ENCODE measurements around the gene PLEKHA6. TPM values are rescaled to one million over a fixed set of nuclear protein-coding genes. Genes with fewer than 3 reads are reported as not detected.

Gene PLEKHA6
- total and polyA plus RNA-seq, 2 of the 8 experiments (the other 6 are each of a cell fraction or from before 2014, with no cell fraction given) = 4.8 to 20.2 TPM

- H2AFZ ChIP-seq (ENCODE audit: low read length) = no peak overlapping the region
- no peaks in the 10 kb centered on the region for H3K79me2 ChIP-seq (ENCODE audit: control insufficient read depth in 1 of 2, insufficient read depth in 2 of 2, low read length in 2 of 2)
- H3K27ac ChIP-seq (ENCODE audit: low read depth, low read length) = no peak overlapping the region
- ChIA-PET CTCF (ENCODE audit: partially characterized antibody) (interaction anchor here (0.6 to 13.2 kb wide), 11 partner anchors 18 to 139 kb away, joined by 3 to 168 read pairs (median 4); partner anchors contain the start of genes GOLT1A and PLEKHA6), POLR2A (ENCODE audit: partially characterized antibody) (interaction anchor here (0.9 to 1.2 kb wide), 2 partner anchors 13 to 206 kb away, joined by 3 read pairs; no protein-coding TSS in a partner anchor)
- H3K9ac ChIP-seq (replicated peaks in 1 of 4; ENCODE audit: extremely low read depth in 1 of 4, low read depth in 3 of 4, low read length in 3 of 4) = no peak overlapping the region
- no peak overlapping the region for H3K14ac ChIP-seq (ENCODE audit: insufficient read length)
- H3K27me3 ChIP-seq (replicated peaks in 1 of 4; ENCODE audit: control insufficient read depth in 3 of 4, extremely low read depth in 1 of 4, insufficient read depth in 3 of 4, low read length in 3 of 4) = no peaks in the 10 kb centered on the region; a peak in 1 of 7 replicates
- H2BK15ac ChIP-seq (ENCODE audit: low read length) = no peak overlapping the region
- no peak overlapping the region for H3K18ac ChIP-seq (ENCODE audit: extremely low read depth, low read length)
- no peak overlapping the region for H2BK12ac ChIP-seq (ENCODE audit: low read depth, low read length)
- H3K79me1 ChIP-seq (ENCODE audit: low read depth, low read length) = no peaks in the 10 kb centered on the region
- no peak for DNase-seq (ENCODE audit: low read depth in 1 of 2, low spot score in 2 of 2)
- peak overlapping the region; percentile 17 for H4K91ac ChIP-seq (replicated peaks; ENCODE audit: insufficient read length, low read length)
- H4K5ac ChIP-seq (ENCODE audit: insufficient read length, low read depth, low read length) = no peak overlapping the region
- H2BK20ac ChIP-seq (ENCODE audit: low read length) = peak overlapping the region; percentile 73; the same call in 1 of the 2 replicates
- no peak overlapping the region for H4K8ac ChIP-seq (ENCODE audit: extremely low read depth, insufficient read depth, low read length)
- no peaks in the 10 kb centered on the region for H3K36me3 ChIP-seq (ENCODE audit: control insufficient read depth in 2 of 4, insufficient read depth in 4 of 4, low read length in 3 of 4)
- H4K20me1 ChIP-seq (replicated peaks in 1 of 2; ENCODE audit: control insufficient read depth in 1 of 2, insufficient read depth in 2 of 2, low read length in 2 of 2) = no peaks in the 10 kb centered on the region
- H3K4ac ChIP-seq (replicated peaks; ENCODE audit: insufficient read length, low read depth, low read length) = no peak overlapping the region
- H3K4me1 ChIP-seq (replicated peaks in 1 of 4; ENCODE audit: control insufficient read depth in 3 of 4, insufficient read depth in 4 of 4, low read length in 3 of 4) = peaks cover 7 to 20% (median 15%) of the 10 kb centered on the region in 4 experiments
- H2BK5ac ChIP-seq (ENCODE audit: low read depth, low read length) = no peak overlapping the region; the same call in 1 of the 2 replicates
- H2AK5ac ChIP-seq (ENCODE audit: low read depth, low read length) = no peak overlapping the region
- no peak overlapping the region for H3K4me2 ChIP-seq (ENCODE audit: insufficient read depth in 1 of 2, low read depth in 2 of 2, low read length in 2 of 2)
- H3K23me2 ChIP-seq (ENCODE audit: low read depth, low read length) = no peaks in the 10 kb centered on the region; the same call in 1 of the 2 replicates
- no peak overlapping the region for H2BK120ac ChIP-seq (replicated peaks; ENCODE audit: low read depth, low read length)
- no peak overlapping the region for H3K4me3 ChIP-seq (ENCODE audit: extremely low read depth in 1 of 4, insufficient read depth in 2 of 4, low read depth in 3 of 4, low read length in 4 of 4)
- H3K9me3 ChIP-seq (ENCODE audit: insufficient read depth in 2 of 2, low read depth in 1 of 2, low read length in 1 of 2) = no peaks in the 10 kb centered on the region
- H3K23ac ChIP-seq (ENCODE audit: insufficient read length) = no peak overlapping the region
- H3K56ac ChIP-seq (replicated peaks; ENCODE audit: insufficient read length, low read depth, low read length) = no peak overlapping the region
- FAIRE-seq = no peak
- 91% methylated on average over 7 of the region's 7 CpGs; no CpG with 5 or more reads in 1 of the 2 experiments for WGBS, 2 experiments (ENCODE audit: extremely low coverage in 1 of 2, insufficient coverage in 1 of 2, insufficient read length in 1 of 2, insufficient replicate concordance in 2 of 2, low coverage in 1 of 2, low lambda C conversion rate in 2 of 2, missing lambda C conversion rate in 1 of 2)
- TF ChIP-seq POLR2A (IDR thresholded peaks at IDR 0.05; ENCODE audit: control extremely low read depth in 1 of 2, low read depth in 2 of 2, low read length in 2 of 2) (no peak), MAFK (IDR thresholded peaks at IDR 0.05; ENCODE audit: low read depth, low read length) (no peak), RXRA (IDR thresholded peaks at IDR 0.05; ENCODE audit: insufficient read depth, low read depth, low read length) (no peak), YY1 (IDR thresholded peaks at IDR 0.05; ENCODE audit: low read depth, low read length) (no peak), TCF12 (IDR thresholded peaks at IDR 0.05; ENCODE audit: low read depth, low read length) (no peak), EP300 (IDR thresholded peaks at IDR 0.05; ENCODE audit: borderline replicate concordance in 1 of 2, low read depth in 2 of 2, low read length in 2 of 2) (no peak), KDM4A (IDR thresholded peaks at IDR 0.05; ENCODE audit: low read depth, low read length, severe bottlenecking) (no peak), CEBPB (IDR thresholded peaks at IDR 0.05; ENCODE audit: low read depth, low read length) (no peak), SAP30 (IDR thresholded peaks at IDR 0.05; ENCODE audit: insufficient read depth, insufficient replicate concordance, low read length) (no peak)
Measured at GRCh38 chr1:204301171-204301957, 58.4 kb downstream of the PLEKHA6 start.
